BJ (cell line): Measurements from ENCODE around the gene TAPBP. TPM values are rescaled to one million over a fixed set of nuclear protein-coding genes. Genes with fewer than 3 reads are reported as not detected.
"Not testable (repeated sequence)": the region's sequence is repeated elsewhere in the genome, so short reads cannot be mapped to it uniquely, and the experiment has no call there.

Experiments used
- CTCF ChIA-PET: fragments of 350-600 bp; formaldehyde crosslinking; extraction: SDS; loops from one replicate; lab custom pipeline; 2021; ENCODE audit warnings: antibody characterized with exemption, inconsistent platforms; lab: Yijun Ruan, JAX
- POLR2A ChIA-PET: fragments of 300-600 bp; sonication (Branson Sonifier 250); formaldehyde crosslinking; extraction: SDS; loops from one replicate; lab custom pipeline; 2021; ENCODE audit warnings: antibody characterized with exemption; lab: Charles Lee
- DNase-seq: peaks from one replicate; pipeline ENCODE4 v3.0.0-alpha.2; 2011; ENCODE audit warnings: low read depth
- H3K27me3 ChIP-seq: 2 replicates; pipeline ENCODE4 v1.6.0; 2011; ENCODE audit warnings: low read length; ENCODE audit not compliant: control insufficient read depth, insufficient read depth
- H3K36me3 ChIP-seq: 2 replicates; pipeline ENCODE4 v1.5.1; 2011; ENCODE audit warnings: low read length; ENCODE audit not compliant: control insufficient read depth, insufficient read depth
- H3K4me3 ChIP-seq: 2 replicates; pipeline ENCODE4 v1.5.1; 2011; ENCODE audit warnings: low read depth, mild to moderate bottlenecking, control low read depth, low read length
- CTCF ChIP-seq: IDR thresholded peaks from 2 replicates; pipeline ENCODE4 v1.5.1; 2011; ENCODE audit warnings: low read depth, mild to moderate bottlenecking, control low read depth, inconsistent platforms, low read length, moderate library complexity; ENCODE audit not compliant: insufficient read depth
- polyA plus RNA-seq: library from polyadenylated mRNA; depleted of rRNA; stranded (reverse); fragments of >200 nt; gene quantifications from 2 replicates; pipeline ENCODE4 v1.2.3, GENCODE V29; 2011

TAPBP gene
- polyA plus RNA-seq, 1 experiment = 37.9 TPM

- peak overlapping the region; percentile 64 for H3K4me3 ChIP-seq
- H3K36me3 ChIP-seq = peaks cover 23% of the 10 kb centered on the region
- ChIA-PET POLR2A (interaction anchor here (0.8 kb wide), 2 partner anchors 18 to 40 kb away, joined by 5 to 9 read pairs; partner anchors contain the start of genes RPS18 and VPS52), CTCF (interaction anchor here (0.6 to 4.0 kb wide), 4 partner anchors 9 to 125 kb away, joined by 3 to 21 read pairs (median 4); partner anchors contain the start of genes B3GALT4 and RGL2)
- no peak for TF ChIP-seq CTCF
- no peaks in the 10 kb centered on the region for H3K27me3 ChIP-seq
- no peak for DNase-seq
Measured at GRCh38 chr6:33289784-33290315, 24.0 kb downstream of the TAPBP start.

- Histone ChIP-seq H3K27me3 (no peaks in the 10 kb centered on the region), H3K4me3 (peak within 1 kb of the TSS; percentile 64), H3K36me3 (peaks cover 25% of the 10 kb centered on the region)
- no peak for TF ChIP-seq CTCF
- ChIA-PET CTCF (interaction anchor here (0.8 to 4.0 kb wide), 4 partner anchors 10 to 126 kb away, joined by 3 to 21 read pairs (median 12); partner anchors contain the start of genes B3GALT4 and RGL2), POLR2A (interaction anchor here (0.8 to 1.0 kb wide), 3 partner anchors 14 to 40 kb away, joined by 4 to 9 read pairs (median 5); partner anchors contain the start of genes RPS18 and VPS52)
- DNase-seq = peak; percentile 80
Measured at GRCh38 chr6:33288921-33289783, 24.7 kb downstream of the TAPBP start, which contains the start of the genes PFDN6 and WDR46. Gene PFDN6 (plus strand): TSS chr6:33289601. CDS start chr6:33289857, 256 bp downstream. Gene WDR46 (minus strand): TSS chr6:33289239. CDS start chr6:33289170, 69 bp downstream.

- no peak for DNase-seq
- Histone ChIP-seq H3K36me3 (peaks cover 24% of the 10 kb centered on the region), H3K27me3 (no peaks in the 10 kb centered on the region), H3K4me3 (peak overlapping the region; percentile 64)
- no peak for TF ChIP-seq CTCF
- ChIA-PET POLR2A (interaction anchor here (0.5 to 1.0 kb wide), 2 partner anchors 13 to 451 kb away, joined by 4 to 7 read pairs; no protein-coding TSS in a partner anchor), CTCF (interaction anchor here (1.1 to 4.0 kb wide), 3 partner anchors 11 to 127 kb away, joined by 4 to 21 read pairs (median 21); partner anchors contain the start of genes B3GALT4 and RGL2)
Measured at GRCh38 chr6:33288141-33288920, 25.5 kb downstream of the TAPBP start.

GRCh38 chr6:33286946-33287914, 26.6 kb downstream of the TAPBP start:
- no peak overlapping the region for H3K4me3 ChIP-seq
- no peaks in the 10 kb centered on the region for H3K27me3 ChIP-seq
- no peak for DNase-seq
- TF ChIP-seq CTCF = no peak
- ChIA-PET POLR2A (interaction anchor here (0.5 kb wide), 1 partner anchor 450 kb away, joined by 7 read pairs; no protein-coding TSS in a partner anchor), CTCF (interaction anchor here (2.9 to 4.0 kb wide), 2 partner anchors 10 to 12 kb away, joined by 21 read pairs; partner anchors contain the start of genes B3GALT4 and RGL2)
- H3K36me3 ChIP-seq = peaks cover 19% of the 10 kb centered on the region

- DNase-seq, POLR2A ChIA-PET, H3K27me3 ChIP-seq, H3K4me3 ChIP-seq, CTCF ChIA-PET: not testable (repeated sequence)
- peaks cover 16% of the 10 kb centered on the region for H3K36me3 ChIP-seq
Measured at GRCh38 chr6:33285214-33285613, 28.7 kb downstream of the TAPBP start.
